ENCODE results near the gene HNRNPF. TPM values are rescaled to one million over a fixed set of nuclear protein-coding genes. Genes with fewer than 3 reads are reported as not detected.

Gene HNRNPF
- total and polyA plus RNA-seq, 2 of the 8 experiments (the other 6 are each of a cell fraction or from before 2014, with no cell fraction given): 209 to 389 TPM

GRCh38 chr10:43336061-43336460 lies 72.9 kb downstream of the HNRNPF start (continued):
- TF ChIP-seq CHD7 (IDR thresholded peaks at IDR 0.05; ENCODE audit: insufficient replicate concordance, low read length) (no peak), MAX (IDR thresholded peaks at IDR 0.05) (no peak), CEBPB (IDR thresholded peaks at IDR 0.05; ENCODE audit: low read depth, low read length) (no peak), CHD2 (IDR thresholded peaks at IDR 0.05; ENCODE audit: low read length) (no peak)

Data from H1 (cell line).